C4-2B (cell line): ENCODE measurements around the gene MLLT3.

Source experiments
- ZFX ChIP-seq: fragments of 450-650 bp; IDR thresholded peaks from 2 replicates; pipeline ENCODE4 v1.6.1; 2017
- TF ChIP-seq, protein P1 (sequence below): fragments of 450-650 bp; conservative IDR thresholded peaks from 2 replicates; pipeline ENCODE4 v1.5.1; 2017; ENCODE audit warnings: mild to moderate bottlenecking

GRCh38 chr9:20538092-20538491 lies 84.2 kb downstream of the MLLT3 start:
- TF ChIP-seq, protein P1, sequence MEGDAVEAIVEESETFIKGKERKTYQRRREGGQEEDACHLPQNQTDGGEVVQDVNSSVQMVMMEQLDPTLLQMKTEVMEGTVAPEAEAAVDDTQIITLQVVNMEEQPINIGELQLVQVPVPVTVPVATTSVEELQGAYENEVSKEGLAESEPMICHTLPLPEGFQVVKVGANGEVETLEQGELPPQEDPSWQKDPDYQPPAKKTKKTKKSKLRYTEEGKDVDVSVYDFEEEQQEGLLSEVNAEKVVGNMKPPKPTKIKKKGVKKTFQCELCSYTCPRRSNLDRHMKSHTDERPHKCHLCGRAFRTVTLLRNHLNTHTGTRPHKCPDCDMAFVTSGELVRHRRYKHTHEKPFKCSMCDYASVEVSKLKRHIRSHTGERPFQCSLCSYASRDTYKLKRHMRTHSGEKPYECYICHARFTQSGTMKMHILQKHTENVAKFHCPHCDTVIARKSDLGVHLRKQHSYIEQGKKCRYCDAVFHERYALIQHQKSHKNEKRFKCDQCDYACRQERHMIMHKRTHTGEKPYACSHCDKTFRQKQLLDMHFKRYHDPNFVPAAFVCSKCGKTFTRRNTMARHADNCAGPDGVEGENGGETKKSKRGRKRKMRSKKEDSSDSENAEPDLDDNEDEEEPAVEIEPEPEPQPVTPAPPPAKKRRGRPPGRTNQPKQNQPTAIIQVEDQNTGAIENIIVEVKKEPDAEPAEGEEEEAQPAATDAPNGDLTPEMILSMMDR, result no peak
- no peak for TF ChIP-seq ZFX
